Measurements from ENCODE around the gene VAV2. TPM values are rescaled to one million over a fixed set of nuclear protein-coding genes. Genes with fewer than 3 reads are reported as not detected.

Gene VAV2
- total and polyA plus RNA-seq, 2 experiments from 2014 or later: 8.1 to 28.9 TPM

- Mint-ChIP-seq H3K9me3 (no peaks in the 10 kb centered on the region; the same call in 2 of the 3 replicates), H3K4me3 (peak overlapping the region; percentile 41)
Measured at GRCh38 chr9:133734590-133735414, 257.3 kb downstream of the VAV2 start.

More at GRCh38 chr9:133734590-133735414, 257.3 kb downstream of the VAV2 start:
- no peaks in the 10 kb centered on the region for H3K79me2 ChIP-seq (replicated peaks; ENCODE audit: insufficient read depth)
- no peaks in the 10 kb centered on the region for H4K20me1 ChIP-seq (replicated peaks; ENCODE audit: insufficient read depth)
- ATAC-seq (peak; percentile 15), DNase-seq (ENCODE audit: low spot score) (peak; percentile 47)
- TF ChIP-seq STAT1 (IDR thresholded peaks at IDR 0.05; ENCODE audit: unreplicated experiment): no peak
- no peak for TF ChIP-seq POLR2AphosphoS5 (IDR thresholded peaks at IDR 0.05; ENCODE audit: low read depth)
- TF ChIP-seq, protein P1, sequence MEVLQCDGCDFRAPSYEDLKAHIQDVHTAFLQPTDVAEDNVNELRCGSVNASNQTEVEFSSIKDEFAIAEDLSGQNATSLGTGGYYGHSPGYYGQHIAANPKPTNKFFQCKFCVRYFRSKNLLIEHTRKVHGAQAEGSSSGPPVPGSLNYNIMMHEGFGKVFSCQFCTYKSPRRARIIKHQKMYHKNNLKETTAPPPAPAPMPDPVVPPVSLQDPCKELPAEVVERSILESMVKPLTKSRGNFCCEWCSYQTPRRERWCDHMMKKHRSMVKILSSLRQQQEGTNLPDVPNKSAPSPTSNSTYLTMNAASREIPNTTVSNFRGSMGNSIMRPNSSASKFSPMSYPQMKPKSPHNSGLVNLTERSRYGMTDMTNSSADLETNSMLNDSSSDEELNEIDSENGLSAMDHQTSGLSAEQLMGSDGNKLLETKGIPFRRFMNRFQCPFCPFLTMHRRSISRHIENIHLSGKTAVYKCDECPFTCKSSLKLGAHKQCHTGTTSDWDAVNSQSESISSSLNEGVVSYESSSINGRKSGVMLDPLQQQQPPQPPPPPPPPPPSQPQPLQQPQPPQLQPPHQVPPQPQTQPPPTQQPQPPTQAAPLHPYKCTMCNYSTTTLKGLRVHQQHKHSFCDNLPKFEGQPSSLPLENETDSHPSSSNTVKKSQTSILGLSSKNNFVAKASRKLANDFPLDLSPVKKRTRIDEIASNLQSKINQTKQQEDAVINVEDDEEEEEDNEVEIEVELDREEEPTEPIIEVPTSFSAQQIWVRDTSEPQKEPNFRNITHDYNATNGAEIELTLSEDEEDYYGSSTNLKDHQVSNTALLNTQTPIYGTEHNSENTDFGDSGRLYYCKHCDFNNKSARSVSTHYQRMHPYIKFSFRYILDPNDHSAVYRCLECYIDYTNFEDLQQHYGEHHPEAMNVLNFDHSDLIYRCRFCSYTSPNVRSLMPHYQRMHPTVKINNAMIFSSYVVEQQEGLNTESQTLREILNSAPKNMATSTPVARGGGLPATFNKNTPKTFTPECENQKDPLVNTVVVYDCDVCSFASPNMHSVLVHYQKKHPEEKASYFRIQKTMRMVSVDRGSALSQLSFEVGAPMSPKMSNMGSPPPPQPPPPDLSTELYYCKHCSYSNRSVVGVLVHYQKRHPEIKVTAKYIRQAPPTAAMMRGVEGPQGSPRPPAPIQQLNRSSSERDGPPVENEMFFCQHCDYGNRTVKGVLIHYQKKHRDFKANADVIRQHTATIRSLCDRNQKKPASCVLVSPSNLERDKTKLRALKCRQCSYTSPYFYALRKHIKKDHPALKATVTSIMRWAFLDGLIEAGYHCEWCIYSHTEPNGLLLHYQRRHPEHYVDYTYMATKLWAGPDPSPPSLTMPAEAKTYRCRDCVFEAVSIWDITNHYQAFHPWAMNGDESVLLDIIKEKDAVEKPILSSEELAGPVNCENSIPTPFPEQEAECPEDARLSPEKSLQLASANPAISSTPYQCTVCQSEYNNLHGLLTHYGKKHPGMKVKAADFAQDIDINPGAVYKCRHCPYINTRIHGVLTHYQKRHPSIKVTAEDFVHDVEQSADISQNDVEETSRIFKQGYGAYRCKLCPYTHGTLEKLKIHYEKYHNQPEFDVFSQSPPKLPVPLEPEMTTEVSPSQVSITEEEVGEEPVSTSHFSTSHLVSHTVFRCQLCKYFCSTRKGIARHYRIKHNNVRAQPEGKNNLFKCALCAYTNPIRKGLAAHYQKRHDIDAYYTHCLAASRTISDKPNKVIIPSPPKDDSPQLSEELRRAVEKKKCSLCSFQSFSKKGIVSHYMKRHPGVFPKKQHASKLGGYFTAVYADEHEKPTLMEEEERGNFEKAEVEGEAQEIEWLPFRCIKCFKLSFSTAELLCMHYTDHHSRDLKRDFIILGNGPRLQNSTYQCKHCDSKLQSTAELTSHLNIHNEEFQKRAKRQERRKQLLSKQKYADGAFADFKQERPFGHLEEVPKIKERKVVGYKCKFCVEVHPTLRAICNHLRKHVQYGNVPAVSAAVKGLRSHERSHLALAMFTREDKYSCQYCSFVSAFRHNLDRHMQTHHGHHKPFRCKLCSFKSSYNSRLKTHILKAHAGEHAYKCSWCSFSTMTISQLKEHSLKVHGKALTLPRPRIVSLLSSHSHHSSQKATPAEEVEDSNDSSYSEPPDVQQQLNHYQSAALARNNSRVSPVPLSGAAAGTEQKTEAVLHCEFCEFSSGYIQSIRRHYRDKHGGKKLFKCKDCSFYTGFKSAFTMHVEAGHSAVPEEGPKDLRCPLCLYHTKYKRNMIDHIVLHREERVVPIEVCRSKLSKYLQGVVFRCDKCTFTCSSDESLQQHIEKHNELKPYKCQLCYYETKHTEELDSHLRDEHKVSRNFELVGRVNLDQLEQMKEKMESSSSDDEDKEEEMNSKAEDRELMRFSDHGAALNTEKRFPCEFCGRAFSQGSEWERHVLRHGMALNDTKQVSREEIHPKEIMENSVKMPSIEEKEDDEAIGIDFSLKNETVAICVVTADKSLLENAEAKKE (CRISPR knock-in tag; IDR thresholded peaks at IDR 0.05): no peak
- no peak for TF ChIP-seq ETS1 (IDR thresholded peaks at IDR 0.05)
- no peak for TF ChIP-seq CREB1 (CRISPR knock-in tag; IDR thresholded peaks at IDR 0.05; ENCODE audit: low read depth)
- TF ChIP-seq, protein P2, sequence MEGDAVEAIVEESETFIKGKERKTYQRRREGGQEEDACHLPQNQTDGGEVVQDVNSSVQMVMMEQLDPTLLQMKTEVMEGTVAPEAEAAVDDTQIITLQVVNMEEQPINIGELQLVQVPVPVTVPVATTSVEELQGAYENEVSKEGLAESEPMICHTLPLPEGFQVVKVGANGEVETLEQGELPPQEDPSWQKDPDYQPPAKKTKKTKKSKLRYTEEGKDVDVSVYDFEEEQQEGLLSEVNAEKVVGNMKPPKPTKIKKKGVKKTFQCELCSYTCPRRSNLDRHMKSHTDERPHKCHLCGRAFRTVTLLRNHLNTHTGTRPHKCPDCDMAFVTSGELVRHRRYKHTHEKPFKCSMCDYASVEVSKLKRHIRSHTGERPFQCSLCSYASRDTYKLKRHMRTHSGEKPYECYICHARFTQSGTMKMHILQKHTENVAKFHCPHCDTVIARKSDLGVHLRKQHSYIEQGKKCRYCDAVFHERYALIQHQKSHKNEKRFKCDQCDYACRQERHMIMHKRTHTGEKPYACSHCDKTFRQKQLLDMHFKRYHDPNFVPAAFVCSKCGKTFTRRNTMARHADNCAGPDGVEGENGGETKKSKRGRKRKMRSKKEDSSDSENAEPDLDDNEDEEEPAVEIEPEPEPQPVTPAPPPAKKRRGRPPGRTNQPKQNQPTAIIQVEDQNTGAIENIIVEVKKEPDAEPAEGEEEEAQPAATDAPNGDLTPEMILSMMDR (conservative IDR thresholded peaks at IDR 0.05; ENCODE audit: low read depth in 2 of 2): no peak
- no peak for TF ChIP-seq NANOG (IDR thresholded peaks at IDR 0.05; ENCODE audit: borderline replicate concordance)
- TF ChIP-seq ZNF114 (CRISPR knock-in tag; IDR thresholded peaks at IDR 0.05): no peak
- TF ChIP-seq ZNF331 (CRISPR knock-in tag; IDR thresholded peaks at IDR 0.05; ENCODE audit: low read depth): no peak
- TF ChIP-seq, protein P3, sequence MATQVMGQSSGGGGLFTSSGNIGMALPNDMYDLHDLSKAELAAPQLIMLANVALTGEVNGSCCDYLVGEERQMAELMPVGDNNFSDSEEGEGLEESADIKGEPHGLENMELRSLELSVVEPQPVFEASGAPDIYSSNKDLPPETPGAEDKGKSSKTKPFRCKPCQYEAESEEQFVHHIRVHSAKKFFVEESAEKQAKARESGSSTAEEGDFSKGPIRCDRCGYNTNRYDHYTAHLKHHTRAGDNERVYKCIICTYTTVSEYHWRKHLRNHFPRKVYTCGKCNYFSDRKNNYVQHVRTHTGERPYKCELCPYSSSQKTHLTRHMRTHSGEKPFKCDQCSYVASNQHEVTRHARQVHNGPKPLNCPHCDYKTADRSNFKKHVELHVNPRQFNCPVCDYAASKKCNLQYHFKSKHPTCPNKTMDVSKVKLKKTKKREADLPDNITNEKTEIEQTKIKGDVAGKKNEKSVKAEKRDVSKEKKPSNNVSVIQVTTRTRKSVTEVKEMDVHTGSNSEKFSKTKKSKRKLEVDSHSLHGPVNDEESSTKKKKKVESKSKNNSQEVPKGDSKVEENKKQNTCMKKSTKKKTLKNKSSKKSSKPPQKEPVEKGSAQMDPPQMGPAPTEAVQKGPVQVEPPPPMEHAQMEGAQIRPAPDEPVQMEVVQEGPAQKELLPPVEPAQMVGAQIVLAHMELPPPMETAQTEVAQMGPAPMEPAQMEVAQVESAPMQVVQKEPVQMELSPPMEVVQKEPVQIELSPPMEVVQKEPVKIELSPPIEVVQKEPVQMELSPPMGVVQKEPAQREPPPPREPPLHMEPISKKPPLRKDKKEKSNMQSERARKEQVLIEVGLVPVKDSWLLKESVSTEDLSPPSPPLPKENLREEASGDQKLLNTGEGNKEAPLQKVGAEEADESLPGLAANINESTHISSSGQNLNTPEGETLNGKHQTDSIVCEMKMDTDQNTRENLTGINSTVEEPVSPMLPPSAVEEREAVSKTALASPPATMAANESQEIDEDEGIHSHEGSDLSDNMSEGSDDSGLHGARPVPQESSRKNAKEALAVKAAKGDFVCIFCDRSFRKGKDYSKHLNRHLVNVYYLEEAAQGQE (IDR thresholded peaks at IDR 0.05; ENCODE audit: unreplicated experiment): no peak
- no peak for TF ChIP-seq EZH2 (IDR thresholded peaks at IDR 0.05; ENCODE audit: low read depth, unreplicated experiment)
- no peak for TF ChIP-seq EZH2phosphoT487 (IDR thresholded peaks at IDR 0.05; ENCODE audit: unreplicated experiment)
- no peak for TF ChIP-seq JUNB (IDR thresholded peaks at IDR 0.05; ENCODE audit: unreplicated experiment)
- Mint-ChIP-seq H3K27ac (no peak overlapping the region), H3K27me3 (ENCODE audit: insufficient read depth, low read depth, poor library complexity) (peaks cover 6% of the 10 kb centered on the region), H3K36me3 (ENCODE audit: low read depth) (no peaks in the 10 kb centered on the region; the same call in 2 of the 3 replicates), H3K4me1 (peaks cover 31% of the 10 kb centered on the region)
- H3K4me2 ChIP-seq: peak overlapping the region; percentile 68
- no peaks in the 10 kb centered on the region for H3K36me3 ChIP-seq (ENCODE audit: insufficient read depth)
- no peak overlapping the region for H3K27ac ChIP-seq (ENCODE audit: low read depth)
- H3K9me2 ChIP-seq (ENCODE audit: insufficient read depth): no peaks in the 10 kb centered on the region
- no peaks in the 10 kb centered on the region for H3K27me3 ChIP-seq (ENCODE audit: insufficient read depth)
- H3K4me3 ChIP-seq: peak overlapping the region; percentile 23; the same call in 1 of the 2 replicates
- H3F3A ChIP-seq (replicated peaks; ENCODE audit: low read depth): no peaks in the 10 kb centered on the region
- peaks cover 19% of the 10 kb centered on the region for H3K4me1 ChIP-seq (ENCODE audit: insufficient read depth)
- H2AFZ ChIP-seq: peak overlapping the region; percentile 56; the same call in 1 of the 2 replicates

Measured in GM23338 (cell line).